Stimulated activated memory B cell treated with anti-CD40 and anti-IgM and Interleukin-4, amounts not matched to agents 10 μg/mL and 1 μg/mL and 100 μg/mL, for 72 hours (primary cell): ENCODE data around the gene RASSF8.
"Not testable (repeated sequence)": the region's sequence is repeated elsewhere in the genome, so short reads cannot be mapped to it uniquely, and the experiment has no call there.

Experiments used
- ATAC-seq: fragments of 150-1000 bp; cut with Tn5 transposase; 2 replicates; pipeline ENCODE4 v1.10.0; 2021
- H3K27ac Mint-ChIP-seq: one replicate; pipeline ENCODE4 v1.8.0; 2022; ENCODE audit warnings: mild to moderate bottlenecking, mixed read lengths
- H3K27me3 Mint-ChIP-seq: one replicate; pipeline ENCODE4 v1.8.0; 2022; ENCODE audit warnings: mixed read lengths
- H3K36me3 Mint-ChIP-seq: one replicate; pipeline ENCODE4 v1.8.0; 2022; ENCODE audit warnings: mixed read lengths
- H3K4me1 Mint-ChIP-seq: one replicate; pipeline ENCODE4 v1.8.0; 2022; ENCODE audit warnings: mixed read lengths
- H3K4me3 Mint-ChIP-seq: one replicate; pipeline ENCODE4 v1.8.0; 2022; ENCODE audit warnings: mild to moderate bottlenecking, moderate library complexity, mixed read lengths
- H3K9me3 Mint-ChIP-seq: one replicate; pipeline ENCODE4 v1.8.0; 2022; ENCODE audit warnings: mixed read lengths

Gene RASSF8

DNA sequence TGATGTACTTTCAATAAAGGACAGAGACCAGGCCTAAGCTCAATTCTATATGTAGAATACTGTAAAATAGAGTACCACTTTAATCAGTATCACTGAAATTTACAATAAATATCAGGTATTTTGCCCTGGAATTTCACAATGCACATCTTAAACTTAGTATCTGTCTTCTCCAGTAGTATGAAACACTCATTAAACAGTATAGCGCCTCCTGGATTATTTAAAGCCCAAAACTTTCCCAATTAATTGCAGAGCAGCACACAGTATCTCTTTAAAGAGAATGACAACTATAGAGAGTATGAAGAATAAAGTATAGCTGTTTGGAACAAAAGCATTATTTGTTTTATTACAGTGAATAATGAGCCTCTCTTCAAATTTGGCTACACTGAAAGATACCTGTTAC lies 86.1 kb downstream of the RASSF8 start:
- Mint-ChIP-seq H3K9me3 (no peaks in the 10 kb centered on the region), H3K4me3 (no peak overlapping the region), H3K27me3 (no peaks in the 10 kb centered on the region), H3K36me3 (no peaks in the 10 kb centered on the region), H3K4me1 (no peaks in the 10 kb centered on the region), H3K27ac (no peak overlapping the region)
- ATAC-seq = no peak

DNA sequence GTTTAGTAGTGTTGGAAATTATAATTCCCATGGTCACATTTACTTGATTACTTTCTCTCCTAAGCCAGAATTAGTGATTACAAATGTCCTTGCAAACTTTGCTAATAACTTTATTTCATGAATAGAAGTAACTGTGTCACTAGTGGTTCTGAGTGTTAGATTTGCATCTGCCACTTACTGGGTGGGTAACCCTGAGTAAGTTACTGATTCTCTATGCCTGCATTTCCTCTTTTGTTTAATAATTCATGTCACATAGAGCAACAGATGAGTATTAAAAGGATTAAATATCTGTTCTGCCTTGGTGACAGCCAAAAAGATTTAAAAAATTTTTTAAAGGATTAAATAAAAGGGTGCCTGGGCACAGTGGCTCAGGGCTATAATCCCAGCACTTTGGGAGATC lies 87.7 kb downstream of the RASSF8 start:
- no peaks in the 10 kb centered on the region for H3K4me1 Mint-ChIP-seq
- no peaks in the 10 kb centered on the region for H3K9me3 Mint-ChIP-seq
- H3K27me3 Mint-ChIP-seq = no peaks in the 10 kb centered on the region
- no peak overlapping the region for H3K4me3 Mint-ChIP-seq
- ATAC-seq = no peak
- H3K27ac Mint-ChIP-seq = no peak overlapping the region
- no peaks in the 10 kb centered on the region for H3K36me3 Mint-ChIP-seq

DNA sequence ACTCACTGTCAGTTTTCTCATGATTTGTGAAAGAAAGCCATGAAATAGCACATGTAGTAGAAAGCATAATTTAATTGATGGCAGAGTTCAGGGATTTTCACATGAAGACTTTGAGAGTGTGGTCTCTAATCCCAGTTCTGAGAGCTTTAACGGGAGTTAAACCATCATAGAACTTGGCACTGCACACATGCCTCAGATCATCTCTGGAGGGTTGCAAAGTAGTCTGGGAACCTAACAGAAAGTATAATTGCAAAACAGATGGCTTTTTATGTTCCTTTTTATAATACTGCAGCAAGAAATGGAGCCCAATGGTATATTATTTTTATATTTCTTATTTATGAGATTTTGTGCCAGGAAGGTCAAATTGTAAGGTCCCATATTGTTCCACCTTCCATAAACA lies 88.4 kb downstream of the RASSF8 start:
- Mint-ChIP-seq H3K27ac (no peak overlapping the region), H3K4me1 (no peaks in the 10 kb centered on the region), H3K36me3 (no peaks in the 10 kb centered on the region), H3K4me3 (no peak overlapping the region), H3K9me3 (no peaks in the 10 kb centered on the region), H3K27me3 (no peaks in the 10 kb centered on the region)
- no peak for ATAC-seq

DNA sequence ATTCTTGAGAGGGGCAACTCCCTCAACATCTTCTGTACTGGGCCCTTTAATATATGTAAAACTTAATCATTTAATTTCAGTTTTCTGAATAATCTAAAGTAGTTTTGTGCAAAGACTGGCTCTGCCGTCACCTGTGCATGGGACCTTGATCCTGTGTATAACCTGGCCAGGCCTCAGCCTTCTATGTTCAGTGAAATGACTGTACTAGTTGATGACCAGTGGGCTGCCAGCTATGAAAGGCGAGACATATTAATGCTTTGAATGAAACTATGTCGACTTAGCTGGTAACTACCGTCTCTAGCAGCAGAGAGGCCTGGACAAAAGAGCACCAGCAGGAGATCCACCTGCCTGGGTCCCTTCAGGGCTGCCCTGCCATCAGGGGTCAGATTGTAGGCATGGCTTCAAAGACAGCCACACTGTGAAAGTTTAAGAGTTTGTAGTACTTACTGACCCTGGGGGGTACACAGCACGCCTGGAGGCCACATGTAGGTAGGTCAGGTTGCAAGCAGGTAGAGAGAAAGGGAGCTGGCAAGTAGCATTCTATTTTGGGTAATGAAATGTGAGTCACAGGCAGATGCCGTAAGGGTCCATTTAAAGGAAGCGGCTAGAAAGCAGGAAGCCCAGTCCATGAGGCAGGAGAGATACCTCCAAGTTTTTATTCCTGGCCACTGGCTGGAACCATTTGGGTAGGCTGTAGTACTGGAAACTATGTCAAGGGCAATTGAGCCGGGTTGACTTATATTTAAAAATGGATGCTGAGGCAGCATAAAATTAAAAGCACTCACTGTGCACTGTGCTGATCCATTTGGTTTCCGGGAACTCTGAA lies 89.1 kb downstream of the RASSF8 start:
- Mint-ChIP-seq H3K4me1 (no peaks in the 10 kb centered on the region), H3K27me3 (no peaks in the 10 kb centered on the region), H3K36me3 (no peaks in the 10 kb centered on the region), H3K4me3 (no peak overlapping the region), H3K27ac (no peak overlapping the region), H3K9me3 (no peaks in the 10 kb centered on the region)
- ATAC-seq = no peak

DNA sequence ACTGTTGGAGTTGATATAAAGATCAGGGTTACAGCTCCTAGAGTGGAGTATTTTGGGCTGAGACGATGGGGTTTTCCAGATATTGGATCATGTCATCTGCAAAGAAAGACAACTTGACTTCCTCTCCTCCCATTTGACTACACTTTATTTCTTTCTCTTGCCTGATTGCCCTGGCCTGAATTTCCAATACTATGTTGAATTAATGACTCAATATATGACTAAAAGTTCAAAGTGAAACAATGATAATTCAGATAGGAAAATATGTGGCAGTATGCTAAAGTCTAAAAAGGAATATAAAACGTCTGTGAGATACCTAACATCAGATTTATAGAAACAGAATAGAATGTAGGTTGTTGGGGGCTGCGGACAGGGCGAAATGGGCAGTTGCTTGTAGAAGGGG lies 94.2 kb downstream of the RASSF8 start:
- H3K36me3 Mint-ChIP-seq = no peaks in the 10 kb centered on the region
- no peaks in the 10 kb centered on the region for H3K27me3 Mint-ChIP-seq
- no peak for ATAC-seq
- H3K4me3 Mint-ChIP-seq = no peak overlapping the region
- H3K4me1 Mint-ChIP-seq = no peaks in the 10 kb centered on the region
- H3K9me3 Mint-ChIP-seq = no peaks in the 10 kb centered on the region
- H3K27ac Mint-ChIP-seq = no peak overlapping the region

DNA sequence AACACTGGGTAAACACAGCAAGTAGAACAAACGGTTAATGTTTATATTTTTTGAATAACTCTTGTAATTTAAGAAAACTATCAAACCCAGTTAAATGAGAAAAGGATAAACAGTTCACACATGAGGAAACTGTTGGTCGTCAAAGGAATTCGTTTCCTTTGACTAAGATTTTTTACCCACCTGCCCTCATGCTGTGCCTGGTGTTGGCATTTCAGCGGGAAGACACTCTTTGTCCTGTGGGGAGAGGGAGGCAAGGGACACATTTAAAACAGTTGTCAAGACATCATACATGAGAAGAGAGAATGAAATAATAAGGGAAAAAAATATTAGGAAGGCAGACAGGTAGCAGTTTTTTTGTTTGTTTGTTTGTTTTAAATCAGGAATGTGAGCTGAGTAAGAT lies 95.9 kb downstream of the RASSF8 start:
- no peak for ATAC-seq
- Mint-ChIP-seq H3K27me3 (no peaks in the 10 kb centered on the region), H3K9me3 (no peaks in the 10 kb centered on the region)

DNA sequence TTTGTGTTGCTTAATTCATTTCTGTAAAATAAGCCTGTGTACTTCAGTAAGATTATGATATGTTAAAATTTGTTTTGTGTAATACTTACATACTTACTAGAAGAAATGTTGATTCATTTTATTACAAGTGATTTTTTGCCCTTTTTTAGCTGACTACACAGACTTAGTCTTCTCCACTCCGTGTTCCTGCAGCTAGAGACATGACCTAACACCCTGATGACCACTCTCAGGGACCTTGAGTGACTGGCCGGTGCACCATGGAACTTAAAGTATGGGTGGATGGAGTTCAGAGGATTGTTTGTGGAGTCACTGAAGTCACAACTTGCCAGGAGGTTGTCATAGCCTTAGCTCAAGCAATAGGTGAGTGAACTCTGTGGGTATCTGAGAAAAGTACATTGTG lies 96.6 kb downstream of the RASSF8 start:
- no peak overlapping the region for H3K4me3 Mint-ChIP-seq
- H3K4me1 Mint-ChIP-seq = peaks cover 6% of the 10 kb centered on the region
- no peaks in the 10 kb centered on the region for H3K27me3 Mint-ChIP-seq
- no peaks in the 10 kb centered on the region for H3K36me3 Mint-ChIP-seq
- no peak overlapping the region for H3K27ac Mint-ChIP-seq
- H3K9me3 Mint-ChIP-seq = no peaks in the 10 kb centered on the region
- ATAC-seq = no peak

More for the DNA sequence above, 95.9 kb downstream of the RASSF8 start:
- Mint-ChIP-seq H3K4me1 (peaks cover 6% of the 10 kb centered on the region), H3K36me3 (no peaks in the 10 kb centered on the region), H3K27ac (no peak overlapping the region), H3K4me3 (no peak overlapping the region)

DNA sequence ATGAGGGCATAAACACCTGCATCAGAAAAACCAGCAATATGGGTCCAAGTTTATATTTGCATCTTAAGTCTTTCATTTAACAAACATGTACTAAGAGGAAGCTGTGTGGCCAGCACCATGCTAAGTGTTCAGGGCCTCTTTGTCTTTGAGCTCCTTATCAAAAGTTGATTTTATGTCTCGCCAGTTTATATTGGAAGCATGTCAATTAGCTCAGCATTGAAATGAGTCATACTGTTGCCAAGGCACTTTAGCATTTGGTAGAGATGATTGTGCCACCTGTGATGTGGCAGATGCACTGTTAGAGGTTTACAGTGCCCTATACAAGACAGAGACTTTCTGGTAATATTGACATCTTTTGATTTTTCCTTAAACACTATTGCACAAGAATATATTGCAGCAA lies 97.9 kb downstream of the RASSF8 start:
- no peaks in the 10 kb centered on the region for H3K36me3 Mint-ChIP-seq
- no peaks in the 10 kb centered on the region for H3K9me3 Mint-ChIP-seq
- no peaks in the 10 kb centered on the region for H3K27me3 Mint-ChIP-seq
- ATAC-seq = no peak
- H3K27ac Mint-ChIP-seq = no peak overlapping the region
- H3K4me1 Mint-ChIP-seq = peaks cover 6% of the 10 kb centered on the region
- no peak overlapping the region for H3K4me3 Mint-ChIP-seq

DNA sequence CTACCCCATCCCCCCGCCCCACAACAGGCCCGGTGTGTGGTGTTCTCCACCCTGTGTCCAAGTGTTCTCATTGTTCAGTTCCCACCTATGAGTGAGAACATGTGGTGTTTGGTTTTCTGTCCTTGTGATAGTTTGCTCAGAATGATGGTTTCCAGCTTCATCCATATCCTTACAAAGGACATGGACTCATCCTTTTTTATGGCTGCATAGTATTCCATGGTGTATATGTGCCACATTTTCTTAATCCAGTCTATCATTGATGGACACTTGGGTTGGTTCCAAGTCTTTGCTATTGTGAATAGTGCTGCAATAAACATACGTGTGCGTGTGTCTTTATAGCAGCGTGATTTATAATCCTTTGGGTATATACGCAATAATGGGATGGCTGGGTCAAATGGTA lies 98.8 kb downstream of the RASSF8 start:
- ATAC-seq, H3K27ac Mint-ChIP-seq, H3K27me3 Mint-ChIP-seq, H3K36me3 Mint-ChIP-seq, H3K4me3 Mint-ChIP-seq, H3K9me3 Mint-ChIP-seq, H3K4me1 Mint-ChIP-seq: not testable (repeated sequence)

DNA sequence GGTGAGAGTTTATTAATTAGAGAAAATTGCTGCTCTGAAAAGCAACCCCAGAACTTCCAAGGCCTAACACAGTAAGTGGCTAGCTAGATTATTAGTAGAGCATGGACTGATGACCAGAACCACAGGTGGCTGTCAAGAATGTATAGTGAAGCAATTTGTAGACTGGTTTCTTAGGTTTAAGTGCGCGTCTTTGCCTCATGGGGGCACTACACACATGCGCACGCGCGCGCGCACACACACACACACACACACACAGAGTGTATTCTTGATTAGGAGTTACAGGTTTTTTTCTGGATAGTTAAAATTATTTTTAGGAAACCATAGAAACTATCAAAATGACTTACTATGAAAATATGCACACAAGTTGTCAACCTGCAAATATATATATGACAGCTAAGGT lies 99.8 kb downstream of the RASSF8 start:
- H3K4me1 Mint-ChIP-seq = peaks cover 6% of the 10 kb centered on the region
- no peaks in the 10 kb centered on the region for H3K27me3 Mint-ChIP-seq
- no peaks in the 10 kb centered on the region for H3K36me3 Mint-ChIP-seq
- no peak overlapping the region for H3K27ac Mint-ChIP-seq
- no peak overlapping the region for H3K4me3 Mint-ChIP-seq
- H3K9me3 Mint-ChIP-seq = no peaks in the 10 kb centered on the region
- ATAC-seq = no peak

DNA sequence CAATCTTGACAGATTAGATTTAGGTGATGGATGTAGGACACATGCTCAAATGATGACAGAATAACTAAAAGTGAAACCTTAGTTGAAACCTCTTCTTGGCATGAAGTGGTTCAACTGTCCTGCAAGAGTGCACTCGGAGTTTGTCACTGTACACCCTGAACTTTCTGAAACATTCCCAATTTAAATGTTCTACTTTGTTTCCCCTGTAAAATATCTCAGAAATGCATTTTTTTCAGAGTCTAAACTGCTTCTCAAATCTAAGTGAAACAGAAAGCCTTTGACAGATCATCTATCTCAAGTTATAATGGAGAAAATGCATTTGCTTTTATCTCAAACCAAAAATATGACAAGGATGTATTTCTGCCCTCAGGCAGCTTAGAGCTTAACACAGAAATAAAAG lies 100.3 kb downstream of the RASSF8 start:
- ATAC-seq = no peak
- H3K27me3 Mint-ChIP-seq = no peaks in the 10 kb centered on the region
- H3K4me3 Mint-ChIP-seq = no peak overlapping the region

DNA sequence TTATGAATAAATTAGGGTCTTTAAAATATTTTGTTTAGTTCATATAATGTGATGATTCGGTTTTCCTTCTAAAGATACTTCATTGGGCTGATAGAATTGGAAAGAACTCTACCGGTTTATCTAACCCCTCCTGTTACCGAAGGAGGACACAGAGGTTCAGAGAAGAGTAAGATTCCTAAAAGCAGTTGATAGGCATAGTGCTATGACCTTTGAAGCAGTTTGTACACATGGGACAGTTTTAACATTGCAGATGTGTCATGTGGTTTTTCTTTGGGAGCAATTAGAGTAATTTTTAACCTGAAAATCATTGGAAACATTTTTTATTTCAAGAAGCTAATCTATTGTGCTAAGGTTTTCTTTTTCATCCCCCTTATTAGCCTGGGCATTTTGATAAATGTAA lies 103.5 kb downstream of the RASSF8 start:
- ATAC-seq = no peak

More for the DNA sequence above, 100.3 kb downstream of the RASSF8 start:
- Mint-ChIP-seq H3K4me1 (peaks cover 6% of the 10 kb centered on the region), H3K27ac (no peak overlapping the region), H3K36me3 (no peaks in the 10 kb centered on the region), H3K9me3 (no peaks in the 10 kb centered on the region)

DNA sequence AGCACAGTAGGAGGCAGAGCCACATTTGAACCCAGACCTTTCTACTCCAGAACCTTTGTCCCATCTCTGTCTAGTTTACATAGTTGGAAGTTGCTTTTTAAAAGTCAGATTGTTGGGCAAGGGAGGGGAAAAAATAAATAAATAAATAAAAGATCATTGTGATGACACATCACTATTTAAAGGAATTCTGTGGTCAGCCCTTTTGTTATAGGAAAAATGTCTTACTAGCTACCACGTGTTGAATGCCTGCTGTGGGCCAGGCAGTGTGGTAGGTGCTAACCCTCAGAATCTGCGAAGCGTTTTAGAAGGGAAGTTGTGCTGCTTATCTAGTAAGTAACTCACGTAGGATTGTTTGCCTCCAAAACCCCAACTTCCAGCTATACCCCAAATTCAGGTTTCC lies 104.1 kb downstream of the RASSF8 start:
- Mint-ChIP-seq H3K27me3 (no peaks in the 10 kb centered on the region), H3K9me3 (no peaks in the 10 kb centered on the region), H3K4me3 (no peak overlapping the region), H3K36me3 (no peaks in the 10 kb centered on the region), H3K4me1 (peaks cover 6% of the 10 kb centered on the region), H3K27ac (no peak overlapping the region)
- no peak for ATAC-seq

More for the DNA sequence above, 103.5 kb downstream of the RASSF8 start:
- Mint-ChIP-seq H3K27ac (no peak overlapping the region), H3K9me3 (no peaks in the 10 kb centered on the region), H3K4me1 (peaks cover 6% of the 10 kb centered on the region), H3K27me3 (no peaks in the 10 kb centered on the region), H3K4me3 (no peak overlapping the region), H3K36me3 (no peaks in the 10 kb centered on the region)

DNA sequence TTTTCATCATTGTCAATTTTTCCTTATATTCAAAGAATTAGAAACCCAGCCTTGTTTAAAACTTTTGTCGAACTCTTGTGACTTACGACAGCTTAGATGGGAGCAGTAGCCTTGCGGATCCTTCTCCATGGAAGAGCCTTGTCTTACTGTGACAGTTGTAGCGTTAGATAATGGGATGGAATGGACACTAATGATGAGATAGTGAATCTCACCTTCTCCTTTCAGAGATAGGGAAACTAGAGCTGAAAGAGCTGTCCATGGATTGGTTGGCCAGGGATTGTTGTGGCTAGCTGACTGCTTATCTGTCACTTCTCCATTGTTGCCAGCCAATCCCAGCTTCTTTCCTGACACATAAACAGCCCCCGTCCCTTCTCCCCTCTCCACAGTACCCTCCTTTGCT lies 107.0 kb downstream of the RASSF8 start:
- H3K36me3 Mint-ChIP-seq = no peaks in the 10 kb centered on the region
- H3K4me1 Mint-ChIP-seq = no peaks in the 10 kb centered on the region
- H3K27me3 Mint-ChIP-seq = no peaks in the 10 kb centered on the region
- no peak for ATAC-seq
- H3K27ac Mint-ChIP-seq = no peak overlapping the region
- no peaks in the 10 kb centered on the region for H3K9me3 Mint-ChIP-seq
- H3K4me3 Mint-ChIP-seq = no peak overlapping the region

DNA sequence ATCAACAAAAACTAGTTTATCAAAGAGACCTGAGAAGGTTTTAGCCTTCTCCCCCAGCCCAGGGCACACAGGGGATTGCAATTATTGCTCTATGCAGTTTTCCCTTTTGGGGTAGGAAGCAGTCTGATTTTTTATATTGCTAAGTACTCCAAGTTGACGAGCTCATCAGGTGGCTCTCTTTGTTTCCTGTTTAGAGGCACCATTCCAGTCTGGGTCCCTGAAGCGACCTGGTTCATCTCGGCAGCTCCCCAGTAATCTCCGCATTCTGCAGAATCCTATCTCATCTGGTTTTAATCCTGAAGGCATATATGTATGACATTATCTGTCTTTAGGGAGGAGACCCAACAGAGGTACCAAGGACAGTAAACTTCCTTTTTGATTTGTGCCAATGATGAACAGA lies 110.0 kb downstream of the RASSF8 start:
- H3K27me3 Mint-ChIP-seq = no peaks in the 10 kb centered on the region
- H3K4me3 Mint-ChIP-seq = no peak overlapping the region
- ATAC-seq = no peak
- H3K4me1 Mint-ChIP-seq = no peaks in the 10 kb centered on the region
- no peaks in the 10 kb centered on the region for H3K9me3 Mint-ChIP-seq
- no peaks in the 10 kb centered on the region for H3K36me3 Mint-ChIP-seq
- H3K27ac Mint-ChIP-seq = no peak overlapping the region

DNA sequence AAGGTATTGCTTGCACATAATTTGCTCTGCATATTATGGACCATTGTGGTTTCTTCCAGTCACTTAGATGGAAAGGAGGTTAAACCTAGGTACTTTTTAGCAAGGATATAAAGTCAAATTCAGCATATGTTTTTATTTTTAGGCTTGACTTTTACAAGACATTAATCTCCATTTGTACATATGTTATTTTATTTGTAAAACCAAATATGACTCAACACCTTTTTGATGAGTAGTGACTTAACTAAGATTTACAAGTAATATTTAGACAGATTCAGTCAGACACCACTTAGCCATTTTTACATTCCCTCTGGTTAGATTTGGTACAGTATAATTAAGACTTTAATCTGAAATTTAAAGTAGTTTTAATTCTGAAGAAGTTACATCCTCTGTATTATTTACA lies 111.3 kb downstream of the RASSF8 start:
- H3K9me3 Mint-ChIP-seq = no peaks in the 10 kb centered on the region
- no peaks in the 10 kb centered on the region for H3K36me3 Mint-ChIP-seq
- H3K4me3 Mint-ChIP-seq = no peak overlapping the region
- no peaks in the 10 kb centered on the region for H3K27me3 Mint-ChIP-seq
- H3K4me1 Mint-ChIP-seq = no peaks in the 10 kb centered on the region
- ATAC-seq = no peak
- no peak overlapping the region for H3K27ac Mint-ChIP-seq
